OCI-LY3 (cell line): ENCODE data around the gene TRIM47.

Experiments
- H2AFZ ChIP-seq: fragments of 200-600, 300-600 bp; shearing (Covaris generic); 2 replicates; pipeline ENCODE4 v1.6.0; 2014; ENCODE audit warnings: antibody characterized with exemption, low read depth, low read length
- H3K27ac ChIP-seq: fragments of 200-600, 300-600 bp; sonication (generic); 2 replicates; pipeline ENCODE4 v1.5.1; 2014; ENCODE audit warnings: mild to moderate bottlenecking, low read length, moderate library complexity, mixed read lengths
- H3K27me3 ChIP-seq: fragments of 200-600, 300-600 bp; sonication (generic); 2 replicates; pipeline ENCODE4 v1.6.1; 2014; ENCODE audit warnings: low read depth, low read length, mixed read lengths
- H3K36me3 ChIP-seq: fragments of 200-600, 300-600 bp; sonication (generic); replicated peaks from 2 replicates; pipeline ENCODE3; 2014; ENCODE audit warnings: low read depth, low read length, mixed read lengths
- H3K4me1 ChIP-seq: fragments of 300-600, 200-600 bp; sonication (generic); 2 replicates; pipeline ENCODE4 v1.6.1; 2014; ENCODE audit warnings: low read length, mixed read lengths
- H3K4me2 ChIP-seq: fragments of 200-600, 300-600 bp; sonication (generic); 2 replicates; pipeline ENCODE4 v1.6.1; 2014; ENCODE audit warnings: low read length, mixed read lengths
- H3K4me3 ChIP-seq: fragments of 300-600, 200-600 bp; sonication (generic); 2 replicates; pipeline ENCODE4 v1.5.1; 2014; ENCODE audit warnings: antibody characterized with exemption, mild to moderate bottlenecking, low read length, moderate library complexity
- H3K79me2 ChIP-seq: fragments of 300-600, 200-600 bp; shearing (Covaris generic); 2 replicates; pipeline ENCODE4 v1.6.1; 2014; ENCODE audit warnings: mild to moderate bottlenecking, low read length, mixed read lengths
- H3K9ac ChIP-seq: fragments of 300-600, 200-600 bp; shearing (Covaris generic); 2 replicates; pipeline ENCODE4 v1.6.0; 2014; ENCODE audit warnings: mild to moderate bottlenecking, low read length, moderate library complexity
- H3K9me3 ChIP-seq: fragments of 200-600, 300-600 bp; shearing (Covaris generic); 2 replicates; pipeline ENCODE4 v1.6.1; 2014; ENCODE audit warnings: low read length, mixed read lengths; ENCODE audit not compliant: insufficient read depth
- H4K20me1 ChIP-seq: fragments of 200-600, 300-600 bp; sonication (generic); 2 replicates; pipeline ENCODE4 v1.6.1; 2016; ENCODE audit warnings: low read length, mixed read lengths; ENCODE audit not compliant: insufficient read depth
- EZH2phosphoT487 ChIP-seq: fragments of 200-600 bp; shearing (Covaris generic); IDR thresholded peaks from 2 replicates; pipeline ENCODE4 v1.6.1; 2018; ENCODE audit warnings: antibody characterized with exemption, mixed run types, low read depth
- TF ChIP-seq, protein P1 (sequence below): fragments of 200-600, 300-600 bp; sonication (generic); IDR thresholded peaks from 2 replicates; pipeline ENCODE4 v1.5.1; 2014; ENCODE audit warnings: antibody characterized with exemption, low read length, low read depth

The TRIM47 gene

DNA sequence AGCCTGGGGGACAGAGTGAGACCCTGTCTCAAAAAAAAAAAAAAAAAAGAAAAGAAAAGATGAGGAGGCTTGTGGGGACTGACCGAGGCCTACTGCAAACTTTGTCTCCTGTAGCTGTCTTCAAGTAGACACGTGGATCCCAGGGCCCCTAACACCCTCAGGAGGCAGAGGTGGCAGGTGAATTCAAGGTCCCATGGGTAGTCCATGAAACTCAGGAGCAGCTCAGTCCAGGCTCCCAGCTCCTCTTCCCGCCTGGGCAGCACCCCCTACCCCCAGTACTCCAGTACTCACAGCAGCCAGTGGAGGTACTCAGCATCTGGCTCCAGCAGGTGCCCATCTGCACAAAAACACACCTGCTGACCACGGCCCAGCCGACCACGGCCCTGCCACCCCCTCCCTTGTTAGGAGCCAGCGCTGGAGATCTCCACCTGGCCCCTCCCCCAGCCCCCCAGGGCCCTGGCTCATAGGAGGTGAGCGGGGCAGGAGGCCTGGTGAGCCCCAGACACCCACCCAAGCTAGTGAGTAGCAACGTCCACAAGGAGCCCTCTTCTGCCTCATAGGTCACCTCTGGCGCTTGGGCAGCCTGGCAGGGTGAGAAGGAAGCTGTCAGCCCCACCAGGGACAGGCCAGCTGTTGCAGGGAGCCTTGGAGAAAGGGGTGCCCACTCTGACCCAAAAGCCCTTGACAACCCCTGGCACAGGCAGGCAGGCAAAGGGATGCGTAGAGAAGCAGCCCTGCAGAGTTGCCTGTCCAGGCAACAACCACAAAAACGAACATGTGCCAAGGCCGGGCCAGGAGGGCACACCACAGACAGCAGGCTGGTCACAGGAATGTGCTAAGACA, 22.5 kb upstream of the TRIM47 start:
- H3K79me2 ChIP-seq, result peaks cover 24% of the 10 kb centered on the region
- H3K27me3 ChIP-seq, result no peaks in the 10 kb centered on the region
- no peak overlapping the region for H2AFZ ChIP-seq
- H3K4me1 ChIP-seq, result peaks cover 15% of the 10 kb centered on the region
- H4K20me1 ChIP-seq, result no peaks in the 10 kb centered on the region
- H3K9me3 ChIP-seq, result no peaks in the 10 kb centered on the region
- no peak overlapping the region for H3K4me2 ChIP-seq
- H3K27ac ChIP-seq, result no peak overlapping the region
- TF ChIP-seq, protein P1, sequence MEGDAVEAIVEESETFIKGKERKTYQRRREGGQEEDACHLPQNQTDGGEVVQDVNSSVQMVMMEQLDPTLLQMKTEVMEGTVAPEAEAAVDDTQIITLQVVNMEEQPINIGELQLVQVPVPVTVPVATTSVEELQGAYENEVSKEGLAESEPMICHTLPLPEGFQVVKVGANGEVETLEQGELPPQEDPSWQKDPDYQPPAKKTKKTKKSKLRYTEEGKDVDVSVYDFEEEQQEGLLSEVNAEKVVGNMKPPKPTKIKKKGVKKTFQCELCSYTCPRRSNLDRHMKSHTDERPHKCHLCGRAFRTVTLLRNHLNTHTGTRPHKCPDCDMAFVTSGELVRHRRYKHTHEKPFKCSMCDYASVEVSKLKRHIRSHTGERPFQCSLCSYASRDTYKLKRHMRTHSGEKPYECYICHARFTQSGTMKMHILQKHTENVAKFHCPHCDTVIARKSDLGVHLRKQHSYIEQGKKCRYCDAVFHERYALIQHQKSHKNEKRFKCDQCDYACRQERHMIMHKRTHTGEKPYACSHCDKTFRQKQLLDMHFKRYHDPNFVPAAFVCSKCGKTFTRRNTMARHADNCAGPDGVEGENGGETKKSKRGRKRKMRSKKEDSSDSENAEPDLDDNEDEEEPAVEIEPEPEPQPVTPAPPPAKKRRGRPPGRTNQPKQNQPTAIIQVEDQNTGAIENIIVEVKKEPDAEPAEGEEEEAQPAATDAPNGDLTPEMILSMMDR, result no peak
- TF ChIP-seq EZH2phosphoT487, result no peak
- peaks cover 9% of the 10 kb centered on the region for H3K36me3 ChIP-seq
- H3K9ac ChIP-seq, result no peak overlapping the region
- no peak overlapping the region for H3K4me3 ChIP-seq

DNA sequence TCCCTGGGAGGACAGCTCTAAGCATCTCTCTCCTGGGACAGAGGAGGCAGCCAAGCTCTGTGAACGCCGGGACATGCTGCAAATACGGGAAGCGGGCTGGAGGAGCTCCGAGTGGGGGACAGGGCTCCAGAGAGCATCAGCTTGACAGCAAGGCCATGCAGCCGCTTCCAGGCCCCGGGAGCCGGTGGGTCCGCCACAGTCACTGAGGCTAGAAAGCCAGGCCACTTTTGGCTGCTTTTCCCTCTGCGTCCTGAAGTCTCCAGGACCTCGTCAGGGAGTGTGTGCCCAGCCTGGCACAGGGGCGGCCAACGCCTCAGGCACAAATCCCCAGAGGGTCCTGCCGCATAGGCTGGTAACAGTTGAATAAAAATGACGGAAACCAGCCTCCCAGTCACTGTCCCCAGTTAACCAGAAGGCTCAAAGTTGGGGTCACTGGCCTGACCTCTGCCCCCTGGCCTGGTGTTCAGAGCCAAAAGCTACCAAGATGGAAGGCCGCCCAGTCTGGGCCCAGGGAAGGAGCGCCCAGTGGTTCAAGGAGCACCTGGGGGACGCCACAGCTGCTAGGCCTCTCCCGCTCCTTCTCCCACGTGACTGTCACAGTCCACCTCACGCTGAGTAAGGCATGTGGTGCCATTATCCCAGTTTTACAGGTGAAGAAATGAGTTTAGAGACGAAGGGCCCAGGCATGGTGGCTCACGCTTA, 21.5 kb upstream of the TRIM47 start:
- H3K36me3 ChIP-seq, result peaks cover 9% of the 10 kb centered on the region
- TF ChIP-seq EZH2phosphoT487, result no peak
- TF ChIP-seq, protein P1, result no peak
- H3K4me2 ChIP-seq, result no peak overlapping the region
- H3K4me1 ChIP-seq, result peaks cover 19% of the 10 kb centered on the region
- no peaks in the 10 kb centered on the region for H3K9me3 ChIP-seq
- H3K79me2 ChIP-seq, result peaks cover 34% of the 10 kb centered on the region
- no peak overlapping the region for H3K4me3 ChIP-seq
- no peak overlapping the region for H3K9ac ChIP-seq
- H3K27ac ChIP-seq, result no peak overlapping the region
- no peaks in the 10 kb centered on the region for H3K27me3 ChIP-seq
- no peak overlapping the region for H2AFZ ChIP-seq
- no peaks in the 10 kb centered on the region for H4K20me1 ChIP-seq

DNA sequence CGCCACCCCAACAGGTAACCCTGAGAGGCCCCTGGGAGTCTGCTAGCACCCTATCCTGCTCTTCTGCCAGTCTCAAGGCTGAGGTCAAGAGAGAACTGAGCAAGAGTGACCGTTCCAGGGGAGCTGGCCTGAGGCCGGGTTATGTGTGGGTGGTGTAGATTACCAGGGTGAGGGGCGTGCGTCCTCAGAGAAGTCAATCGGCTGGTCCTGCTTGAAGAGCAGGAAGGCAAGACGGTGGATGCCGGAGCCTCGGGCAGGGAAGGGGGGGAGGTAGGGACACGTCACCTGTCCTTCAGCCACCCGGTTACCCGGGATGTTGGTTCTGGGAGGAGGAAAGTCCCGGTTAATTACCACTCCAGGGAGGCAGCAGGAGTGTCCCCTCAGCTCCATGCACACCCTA, 21.0 kb upstream of the TRIM47 start:
- Histone ChIP-seq H3K36me3 (peaks cover 9% of the 10 kb centered on the region), H3K9ac (no peak overlapping the region)
- TF ChIP-seq EZH2phosphoT487, result no peak
- TF ChIP-seq, protein P1, result no peak

DNA sequence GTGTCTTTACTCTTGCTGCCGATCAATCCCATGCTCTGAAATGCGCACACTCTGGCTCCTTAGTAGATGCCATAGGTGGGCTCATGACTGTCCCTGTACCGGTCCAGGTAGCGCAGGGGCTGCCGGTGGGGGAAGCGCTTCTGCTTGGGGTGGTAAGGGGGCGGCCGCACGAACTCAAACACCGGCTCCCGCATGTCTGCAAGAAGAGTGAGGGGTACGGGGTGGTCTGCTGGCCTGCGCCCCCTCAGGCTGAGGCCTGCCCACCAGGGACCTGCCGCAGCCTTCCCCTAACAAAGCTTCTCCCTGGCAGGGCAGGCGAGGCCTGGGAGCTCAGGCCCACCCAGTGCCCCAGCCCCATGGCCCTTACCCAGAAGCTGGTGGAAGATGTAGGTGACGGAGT, 20.4 kb upstream of the TRIM47 start:
- H3K79me2 ChIP-seq, result peaks cover 37% of the 10 kb centered on the region
- H2AFZ ChIP-seq, result no peak overlapping the region
- no peaks in the 10 kb centered on the region for H4K20me1 ChIP-seq
- H3K4me1 ChIP-seq, result peaks cover 19% of the 10 kb centered on the region
- H3K9ac ChIP-seq, result no peak overlapping the region
- H3K27ac ChIP-seq, result no peak overlapping the region
- no peaks in the 10 kb centered on the region for H3K9me3 ChIP-seq
- peaks cover 9% of the 10 kb centered on the region for H3K36me3 ChIP-seq
- no peaks in the 10 kb centered on the region for H3K27me3 ChIP-seq
- H3K4me2 ChIP-seq, result no peak overlapping the region
- TF ChIP-seq, protein P1, result no peak
- TF ChIP-seq EZH2phosphoT487, result no peak
- no peak overlapping the region for H3K4me3 ChIP-seq

More for the DNA sequence above, 21.0 kb upstream of the TRIM47 start:
- Histone ChIP-seq H4K20me1 (no peaks in the 10 kb centered on the region), H3K27me3 (no peaks in the 10 kb centered on the region), H3K4me3 (no peak overlapping the region), H3K9me3 (no peaks in the 10 kb centered on the region), H3K79me2 (peaks cover 38% of the 10 kb centered on the region), H3K4me1 (peaks cover 22% of the 10 kb centered on the region), H3K4me2 (no peak overlapping the region), H2AFZ (no peak overlapping the region), H3K27ac (no peak overlapping the region)
